SK-N-SH treated with all-trans-retinoic acid at 6 μM for 48 hours (cell line): ENCODE measurements around the gene RBM48.

Source experiments
- ATAC-seq: fragments of 200-7000 bp; cut with Tn5 transposase; 3 replicates; pipeline ENCODE4 v1.9.1; 2020; ENCODE audit warnings: mild to moderate bottlenecking, moderate library complexity
- ARNTL ChIP-seq: fragments of 450-650 bp; formaldehyde crosslinking; IDR thresholded peaks from 2 replicates; pipeline ENCODE4 v1.5.0; 2020; ENCODE audit warnings: low read depth, mild to moderate bottlenecking, moderate library complexity, borderline replicate concordance
- BACH2 ChIP-seq: fragments of 250-450 bp; sonication (Bioruptor Pico); IDR thresholded peaks from 2 replicates; pipeline ENCODE4 v1.9.0; 2021; ENCODE audit warnings: mild to moderate bottlenecking, borderline replicate concordance
- CREB5 ChIP-seq: fragments of 250-450 bp; sonication (Bioruptor Pico); IDR thresholded peaks from 2 replicates; pipeline ENCODE4 v1.5.1; 2020; ENCODE audit warnings: low read depth, mild to moderate bottlenecking, moderate library complexity
- CSDC2 ChIP-seq: fragments of 250-450 bp; sonication (Bioruptor Pico); IDR thresholded peaks from 2 replicates; pipeline ENCODE4 v1.5.0; 2020; ENCODE audit warnings: mild to moderate bottlenecking, moderate library complexity
- ESRRG ChIP-seq: fragments of 250-450 bp; sonication (Bioruptor Pico); IDR thresholded peaks from 2 replicates; pipeline ENCODE4 v1.6.1; 2021; ENCODE audit warnings: mild to moderate bottlenecking
- GLIS3 ChIP-seq: fragments of 250-450 bp; sonication (Bioruptor Pico); IDR thresholded peaks from 2 replicates; pipeline ENCODE4 v1.5.0; 2020; ENCODE audit warnings: mild to moderate bottlenecking, moderate library complexity
- ISL1 ChIP-seq: fragments of 250-450 bp; sonication (Bioruptor Pico); IDR thresholded peaks from 2 replicates; pipeline ENCODE4 v2.1.2; 2022; ENCODE audit warnings: mild to moderate bottlenecking, moderate library complexity
- OSR1 ChIP-seq: fragments of 250-450 bp; sonication (Bioruptor Pico); IDR thresholded peaks from 2 replicates; pipeline ENCODE4 v1.8.0; 2022; ENCODE audit warnings: moderate library complexity, mild to moderate bottlenecking, inconsistent platforms
- PPARA ChIP-seq: fragments of 250-450 bp; sonication (Bioruptor Pico); IDR thresholded peaks from 2 replicates; pipeline ENCODE4 v1.5.0; 2020; ENCODE audit warnings: mild to moderate bottlenecking, borderline replicate concordance
- SNAI2 ChIP-seq: fragments of 250-450 bp; sonication (Bioruptor Pico); IDR thresholded peaks from 2 replicates; pipeline ENCODE4 v1.5.0; 2020; ENCODE audit warnings: mild to moderate bottlenecking, moderate library complexity
- TCF4 ChIP-seq: fragments of 250-450 bp; sonication (Bioruptor Pico); IDR thresholded peaks from 2 replicates; pipeline ENCODE4 v1.8.0; 2021; ENCODE audit warnings: mild to moderate bottlenecking, moderate library complexity, borderline replicate concordance
- TOX ChIP-seq: fragments of 250-450 bp; sonication (Bioruptor Pico); IDR thresholded peaks from 2 replicates; pipeline ENCODE4 v1.8.0; 2021; ENCODE audit warnings: mild to moderate bottlenecking, moderate library complexity, borderline replicate concordance
- TSHZ2 ChIP-seq: fragments of 250-450 bp; sonication (Bioruptor Pico); IDR thresholded peaks from 2 replicates; pipeline ENCODE4 v1.5.0; 2020; ENCODE audit warnings: mild to moderate bottlenecking, moderate library complexity
- ZC3H10 ChIP-seq: fragments of 250-450 bp; sonication (Bioruptor Pico); IDR thresholded peaks from 2 replicates; pipeline ENCODE4 v1.5.1; 2021; ENCODE audit warnings: mild to moderate bottlenecking, moderate library complexity
- ZFP3 ChIP-seq: fragments of 250-450 bp; sonication (Bioruptor Pico); IDR thresholded peaks from 2 replicates; pipeline ENCODE4 v1.5.0; 2020; ENCODE audit warnings: mild to moderate bottlenecking, moderate library complexity
- ZFP30 ChIP-seq: fragments of 450-650 bp; formaldehyde crosslinking; IDR thresholded peaks from 2 replicates; pipeline ENCODE4 v1.5.0; 2022; ENCODE audit warnings: mild to moderate bottlenecking, moderate library complexity
- ZNF565 ChIP-seq: fragments of 450-650 bp; formaldehyde crosslinking; conservative IDR thresholded peaks from 2 replicates; pipeline ENCODE4 v1.5.0; 2020; ENCODE audit warnings: low read depth, mild to moderate bottlenecking, moderate library complexity
- ZNF70 ChIP-seq: fragments of 450-650 bp; formaldehyde crosslinking; IDR thresholded peaks from 2 replicates; pipeline ENCODE4 v1.5.0; 2020; ENCODE audit warnings: mild to moderate bottlenecking, moderate library complexity
- ZNF8 ChIP-seq: fragments of 450-650 bp; formaldehyde crosslinking; IDR thresholded peaks from 2 replicates; pipeline ENCODE4 v1.5.0; 2020; ENCODE audit warnings: mild to moderate bottlenecking, moderate library complexity
- TF ChIP-seq, protein P1 (sequence below): fragments of 250-450 bp; sonication (Bioruptor Pico); IDR thresholded peaks from 2 replicates; pipeline ENCODE4 v1.5.1; 2021; ENCODE audit warnings: mild to moderate bottlenecking, moderate library complexity
- TF ChIP-seq, protein P2 (sequence below): fragments of 250-450 bp; sonication (Bioruptor Pico); IDR thresholded peaks from 2 replicates; pipeline ENCODE4 v1.8.0; 2020; ENCODE audit warnings: mild to moderate bottlenecking, moderate library complexity, borderline replicate concordance
- TF ChIP-seq, protein P3 (sequence below): fragments of 250-450 bp; sonication (Bioruptor Pico); IDR thresholded peaks from 2 replicates; pipeline ENCODE4 v1.8.0; 2021; ENCODE audit warnings: low read depth, mild to moderate bottlenecking, moderate library complexity, borderline replicate concordance

Gene RBM48

DNA sequence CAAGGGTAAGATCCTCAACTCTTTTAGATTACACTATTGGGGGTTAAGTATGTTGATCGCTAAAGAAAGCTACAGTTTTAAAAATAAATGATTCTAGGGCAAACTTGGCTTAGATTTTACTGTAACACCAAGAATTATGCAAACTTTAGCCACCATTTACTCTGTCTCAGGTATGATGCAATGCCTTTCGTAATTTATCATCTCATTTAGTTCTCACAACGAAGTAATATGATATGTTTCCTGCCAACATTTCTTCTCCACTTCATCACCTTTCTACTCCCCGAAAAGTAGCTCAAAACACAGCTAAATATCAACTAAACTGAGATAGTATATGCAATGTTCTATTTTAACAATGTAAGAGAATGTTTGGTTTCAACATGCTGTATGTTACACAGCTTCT lies 40.5 kb downstream of the RBM48 start:
- TF ChIP-seq ZFP3 (CRISPR knock-in tag) (no peak), GLIS3 (CRISPR knock-in tag) (no peak), ARNTL (CRISPR knock-in tag) (no peak), ZC3H10 (CRISPR knock-in tag) (no peak), ZNF8 (CRISPR knock-in tag) (no peak), ZNF70 (CRISPR knock-in tag) (no peak), ISL1 (CRISPR knock-in tag) (no peak), TOX (no peak), ZNF565 (CRISPR knock-in tag) (no peak), TCF4 (CRISPR knock-in tag) (no peak), OSR1 (CRISPR knock-in tag) (no peak), ZFP30 (CRISPR knock-in tag) (no peak), ESRRG (CRISPR knock-in tag) (no peak), CREB5 (CRISPR knock-in tag) (no peak)
- TF ChIP-seq, protein P1, sequence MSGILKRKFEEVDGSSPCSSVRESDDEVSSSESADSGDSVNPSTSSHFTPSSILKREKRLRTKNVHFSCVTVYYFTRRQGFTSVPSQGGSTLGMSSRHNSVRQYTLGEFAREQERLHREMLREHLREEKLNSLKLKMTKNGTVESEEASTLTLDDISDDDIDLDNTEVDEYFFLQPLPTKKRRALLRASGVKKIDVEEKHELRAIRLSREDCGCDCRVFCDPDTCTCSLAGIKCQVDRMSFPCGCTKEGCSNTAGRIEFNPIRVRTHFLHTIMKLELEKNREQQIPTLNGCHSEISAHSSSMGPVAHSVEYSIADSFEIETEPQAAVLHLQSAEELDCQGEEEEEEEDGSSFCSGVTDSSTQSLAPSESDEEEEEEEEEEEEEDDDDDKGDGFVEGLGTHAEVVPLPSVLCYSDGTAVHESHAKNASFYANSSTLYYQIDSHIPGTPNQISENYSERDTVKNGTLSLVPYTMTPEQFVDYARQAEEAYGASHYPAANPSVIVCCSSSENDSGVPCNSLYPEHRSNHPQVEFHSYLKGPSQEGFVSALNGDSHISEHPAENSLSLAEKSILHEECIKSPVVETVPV (CRISPR knock-in tag), result no peak
- TF ChIP-seq, protein P2, sequence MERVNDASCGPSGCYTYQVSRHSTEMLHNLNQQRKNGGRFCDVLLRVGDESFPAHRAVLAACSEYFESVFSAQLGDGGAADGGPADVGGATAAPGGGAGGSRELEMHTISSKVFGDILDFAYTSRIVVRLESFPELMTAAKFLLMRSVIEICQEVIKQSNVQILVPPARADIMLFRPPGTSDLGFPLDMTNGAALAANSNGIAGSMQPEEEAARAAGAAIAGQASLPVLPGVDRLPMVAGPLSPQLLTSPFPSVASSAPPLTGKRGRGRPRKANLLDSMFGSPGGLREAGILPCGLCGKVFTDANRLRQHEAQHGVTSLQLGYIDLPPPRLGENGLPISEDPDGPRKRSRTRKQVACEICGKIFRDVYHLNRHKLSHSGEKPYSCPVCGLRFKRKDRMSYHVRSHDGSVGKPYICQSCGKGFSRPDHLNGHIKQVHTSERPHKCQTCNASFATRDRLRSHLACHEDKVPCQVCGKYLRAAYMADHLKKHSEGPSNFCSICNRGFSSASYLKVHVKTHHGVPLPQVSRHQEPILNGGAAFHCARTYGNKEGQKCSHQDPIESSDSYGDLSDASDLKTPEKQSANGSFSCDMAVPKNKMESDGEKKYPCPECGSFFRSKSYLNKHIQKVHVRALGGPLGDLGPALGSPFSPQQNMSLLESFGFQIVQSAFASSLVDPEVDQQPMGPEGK, result no peak
- TF ChIP-seq, protein P3, sequence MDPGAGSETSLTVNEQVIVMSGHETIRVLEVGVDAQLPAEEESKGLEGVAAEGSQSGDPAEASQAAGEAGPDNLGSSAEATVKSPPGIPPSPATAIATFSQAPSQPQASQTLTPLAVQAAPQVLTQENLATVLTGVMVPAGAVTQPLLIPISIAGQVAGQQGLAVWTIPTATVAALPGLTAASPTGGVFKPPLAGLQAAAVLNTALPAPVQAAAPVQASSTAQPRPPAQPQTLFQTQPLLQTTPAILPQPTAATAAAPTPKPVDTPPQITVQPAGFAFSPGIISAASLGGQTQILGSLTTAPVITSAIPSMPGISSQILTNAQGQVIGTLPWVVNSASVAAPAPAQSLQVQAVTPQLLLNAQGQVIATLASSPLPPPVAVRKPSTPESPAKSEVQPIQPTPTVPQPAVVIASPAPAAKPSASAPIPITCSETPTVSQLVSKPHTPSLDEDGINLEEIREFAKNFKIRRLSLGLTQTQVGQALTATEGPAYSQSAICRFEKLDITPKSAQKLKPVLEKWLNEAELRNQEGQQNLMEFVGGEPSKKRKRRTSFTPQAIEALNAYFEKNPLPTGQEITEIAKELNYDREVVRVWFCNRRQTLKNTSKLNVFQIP (CRISPR knock-in tag), result no peak
- no peak for ATAC-seq

DNA sequence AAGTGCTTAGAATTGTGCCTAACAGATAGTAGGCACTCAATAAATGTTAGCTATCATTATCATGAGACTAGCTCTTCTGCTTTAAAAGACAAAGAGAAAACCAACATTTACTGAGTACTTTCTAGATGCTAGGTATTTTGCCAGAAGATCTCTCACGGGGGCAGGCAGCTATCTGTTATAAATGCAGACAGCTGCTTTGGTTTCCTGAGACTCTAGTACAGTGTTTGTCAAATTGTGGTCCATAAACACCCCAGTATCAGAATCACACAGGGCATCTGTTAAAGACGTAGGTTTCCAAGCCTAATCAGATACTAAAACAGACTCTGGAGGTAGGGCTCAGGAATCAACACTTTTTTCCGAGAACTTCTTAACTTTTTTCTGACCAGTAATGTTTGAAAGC lies 47.7 kb downstream of the RBM48 start:
- TF ChIP-seq SNAI2 (CRISPR knock-in tag) (no peak), ZC3H10 (CRISPR knock-in tag) (no peak), TOX (no peak), ZNF565 (CRISPR knock-in tag) (no peak), GLIS3 (CRISPR knock-in tag) (no peak), ZNF70 (CRISPR knock-in tag) (no peak), ISL1 (CRISPR knock-in tag) (no peak), CSDC2 (CRISPR knock-in tag) (no peak), ZFP3 (CRISPR knock-in tag) (no peak), ZFP30 (CRISPR knock-in tag) (no peak), OSR1 (CRISPR knock-in tag) (no peak), PPARA (CRISPR knock-in tag) (no peak), BACH2 (no peak), CREB5 (CRISPR knock-in tag) (no peak), TSHZ2 (no peak)
- TF ChIP-seq, protein P2, result no peak
- TF ChIP-seq, protein P3 (CRISPR knock-in tag), result no peak
- no peak for ATAC-seq
